Measurements from ENCODE around the gene MVB12A. TPM values are rescaled to one million over a fixed set of nuclear protein-coding genes. Genes with fewer than 3 reads are reported as not detected.

The MVB12A gene
- total and polyA plus RNA-seq, 2 of the 4 experiments (the other 2 are of a cell fraction): 13.8 to 43.9 TPM

DNA sequence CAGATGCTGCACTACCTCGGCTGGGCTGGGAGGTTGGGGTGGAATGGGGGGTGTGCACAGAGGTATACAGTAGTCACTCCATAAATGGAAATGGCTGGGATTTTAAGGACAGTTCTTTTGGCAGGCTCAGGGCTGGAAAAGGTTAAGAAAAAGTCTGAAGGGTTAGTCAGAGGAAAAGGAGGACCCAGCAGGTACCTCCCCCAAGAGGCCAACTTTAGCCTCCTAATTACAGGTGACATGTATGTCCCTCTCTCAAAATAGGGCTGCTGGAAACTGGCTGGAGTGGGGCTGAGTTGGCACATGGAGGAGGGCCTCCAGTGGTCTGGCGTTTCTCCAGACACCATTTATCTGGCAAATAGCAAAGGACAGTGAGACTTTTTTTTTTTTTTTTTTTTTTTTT is 26.8 kb upstream of the MVB12A start:
- Histone ChIP-seq H2BK20ac (ENCODE audit: low read depth, low read length) (no peak overlapping the region), H3K18ac (ENCODE audit: low read depth, low read length) (no peak overlapping the region), H2AK9ac (replicated peaks; ENCODE audit: low read depth, low read length, poor library complexity) (no peak overlapping the region), H4K91ac (ENCODE audit: insufficient read depth, low read depth, low read length) (no peak overlapping the region), H3K56ac (ENCODE audit: extremely low read depth, insufficient read depth, low read length) (no peak overlapping the region), H4K5ac (ENCODE audit: low read depth, low read length) (no peak overlapping the region), H2BK5ac (ENCODE audit: low read depth, low read length, poor library complexity, severe bottlenecking) (no peak overlapping the region), H4K8ac (ENCODE audit: low read depth in 2 of 2, low read length in 2 of 2) (no peak overlapping the region), H3K14ac (replicated peaks; ENCODE audit: low read depth, low read length) (no peak overlapping the region), H3K4me2 (ENCODE audit: low read depth, low read length) (no peak overlapping the region), H3K4me3 (ENCODE audit: insufficient read depth, low read depth, low read length) (no peak overlapping the region), H2AK5ac (ENCODE audit: low read depth, low read length) (no peak overlapping the region), H3K9me3 (ENCODE audit: control insufficient read depth, insufficient read depth, low read length) (peaks cover 9% of the 10 kb centered on the region; the same call in 1 of the 2 replicates), H2AFZ (replicated peaks; ENCODE audit: low read length, poor library complexity) (no peak overlapping the region), H3K27me3 (ENCODE audit: control insufficient read depth, insufficient read depth, low read length) (peaks cover 3% of the 10 kb centered on the region), H3K9me1 (ENCODE audit: insufficient read depth, low read length) (no peaks in the 10 kb centered on the region), H3K27ac (ENCODE audit: insufficient read depth, low read length) (no peak overlapping the region), H3K4me1 (ENCODE audit: control insufficient read depth, insufficient read depth, low read length) (peaks cover 2% of the 10 kb centered on the region; the same call in 1 of the 2 replicates), H3K9ac (ENCODE audit: low read depth, low read length) (no peak overlapping the region), H3K23ac (ENCODE audit: low read depth, low read length) (no peak overlapping the region), H3K4ac (ENCODE audit: low read depth, low read length) (no peak overlapping the region), H3K79me1 (ENCODE audit: low read depth in 1 of 2, low read length in 2 of 2) (no peaks in the 10 kb centered on the region), H2BK120ac (ENCODE audit: low read depth, low read length) (no peak overlapping the region), H3K36me3 (ENCODE audit: control insufficient read depth, insufficient read depth, low read length) (no peaks in the 10 kb centered on the region), H2BK15ac (ENCODE audit: low read depth, low read length) (no peak overlapping the region), H4K20me1 (ENCODE audit: insufficient read depth, low read length) (no peaks in the 10 kb centered on the region)
- intact Hi-C loops (cut with micrococcal nuclease) (loop anchor here (10.0 kb wide), 1 partner anchor 162 kb away; the partner anchor contains the start of gene COLGALT1), in situ Hi-C loops (cut with MboI; ENCODE audit: low sequenced_read_pairs) (no loop called here), dilution Hi-C loops (cut with HindIII; ENCODE audit: low sequenced_read_pairs, unreplicated experiment) (no loop called here)
- ATAC-seq (ENCODE audit: low read depth) (no peak), DNase-seq (no peak)
- ChIA-PET CTCF (no interaction called here), POLR2A (ENCODE audit: unreplicated experiment) (no interaction called here)
- 43% methylated on average over 1 of the region's 2 CpGs; no CpG with 5 or more reads in 1 of the 2 experiments for WGBS, 2 experiments (ENCODE audit: extremely low coverage in 2 of 2, insufficient read length in 1 of 2)
- TF ChIP-seq, protein P1, sequence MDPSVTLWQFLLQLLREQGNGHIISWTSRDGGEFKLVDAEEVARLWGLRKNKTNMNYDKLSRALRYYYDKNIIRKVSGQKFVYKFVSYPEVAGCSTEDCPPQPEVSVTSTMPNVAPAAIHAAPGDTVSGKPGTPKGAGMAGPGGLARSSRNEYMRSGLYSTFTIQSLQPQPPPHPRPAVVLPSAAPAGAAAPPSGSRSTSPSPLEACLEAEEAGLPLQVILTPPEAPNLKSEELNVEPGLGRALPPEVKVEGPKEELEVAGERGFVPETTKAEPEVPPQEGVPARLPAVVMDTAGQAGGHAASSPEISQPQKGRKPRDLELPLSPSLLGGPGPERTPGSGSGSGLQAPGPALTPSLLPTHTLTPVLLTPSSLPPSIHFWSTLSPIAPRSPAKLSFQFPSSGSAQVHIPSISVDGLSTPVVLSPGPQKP (IDR thresholded peaks at IDR 0.05; ENCODE audit: borderline replicate concordance, low read depth, low read length): no peak
- BruUV-seq (replicated peaks): no TSS peak
